ENCODE measurements around the gene ARMH2. TPM values are rescaled to one million over a fixed set of nuclear protein-coding genes. Genes with fewer than 3 reads are reported as not detected.
A peak's percentile ranks its signal among the peaks of the same experiment; 100 is the strongest.

Gene ARMH2
- total and polyA plus RNA-seq, 9 of the 15 experiments (the other 6 are each of a cell fraction or from before 2014, with no cell fraction given): not detected

DNA sequence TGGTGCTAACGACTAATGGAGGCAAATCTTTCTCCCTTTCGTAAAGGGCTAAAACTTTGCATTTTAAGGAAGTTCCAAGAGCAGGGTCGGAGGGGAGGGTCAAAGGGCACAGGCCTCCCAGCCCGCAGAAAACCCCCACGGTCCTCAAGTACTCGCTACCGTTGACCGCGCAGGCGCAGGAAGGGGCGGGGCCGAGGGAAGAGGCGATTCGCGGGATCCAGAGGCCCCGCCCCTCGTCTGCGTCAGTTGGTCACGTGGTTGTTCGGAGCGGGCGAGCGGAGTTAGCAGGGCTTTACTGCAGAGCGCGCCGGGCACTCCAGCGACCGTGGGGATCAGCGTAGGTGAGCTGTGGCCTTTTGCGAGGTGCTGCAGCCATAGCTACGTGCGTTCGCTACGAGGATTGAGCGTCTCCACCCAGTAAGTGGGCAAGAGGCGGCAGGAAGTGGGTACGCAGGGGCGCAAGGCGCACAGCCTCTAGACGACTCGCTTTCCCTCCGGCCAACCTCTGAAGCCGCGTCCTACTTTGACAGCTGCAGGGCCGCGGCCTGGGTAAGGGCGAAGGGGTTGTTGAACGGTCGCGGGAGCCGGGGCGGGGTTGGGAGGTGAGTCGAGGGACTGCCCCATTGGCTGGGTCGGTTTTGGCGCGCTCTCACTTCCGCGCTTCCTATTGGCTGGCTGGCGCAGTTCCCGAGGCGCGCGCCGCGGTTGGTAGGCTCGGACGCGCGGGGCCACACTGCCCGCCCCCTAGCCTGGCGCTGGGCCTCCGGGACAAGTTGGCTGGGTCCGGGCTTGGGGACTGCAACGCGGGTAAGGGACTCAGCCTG, 23.8 kb downstream of the ARMH2 start, which contains the start of gene GMNN (continued):
- TF ChIP-seq ARNT (IDR thresholded peaks at IDR 0.05): 0 out of 4 replicates have a peak, but pooled peaks of 1 of the 2 experiments have one; percentile 20
- TF ChIP-seq, protein P1, sequence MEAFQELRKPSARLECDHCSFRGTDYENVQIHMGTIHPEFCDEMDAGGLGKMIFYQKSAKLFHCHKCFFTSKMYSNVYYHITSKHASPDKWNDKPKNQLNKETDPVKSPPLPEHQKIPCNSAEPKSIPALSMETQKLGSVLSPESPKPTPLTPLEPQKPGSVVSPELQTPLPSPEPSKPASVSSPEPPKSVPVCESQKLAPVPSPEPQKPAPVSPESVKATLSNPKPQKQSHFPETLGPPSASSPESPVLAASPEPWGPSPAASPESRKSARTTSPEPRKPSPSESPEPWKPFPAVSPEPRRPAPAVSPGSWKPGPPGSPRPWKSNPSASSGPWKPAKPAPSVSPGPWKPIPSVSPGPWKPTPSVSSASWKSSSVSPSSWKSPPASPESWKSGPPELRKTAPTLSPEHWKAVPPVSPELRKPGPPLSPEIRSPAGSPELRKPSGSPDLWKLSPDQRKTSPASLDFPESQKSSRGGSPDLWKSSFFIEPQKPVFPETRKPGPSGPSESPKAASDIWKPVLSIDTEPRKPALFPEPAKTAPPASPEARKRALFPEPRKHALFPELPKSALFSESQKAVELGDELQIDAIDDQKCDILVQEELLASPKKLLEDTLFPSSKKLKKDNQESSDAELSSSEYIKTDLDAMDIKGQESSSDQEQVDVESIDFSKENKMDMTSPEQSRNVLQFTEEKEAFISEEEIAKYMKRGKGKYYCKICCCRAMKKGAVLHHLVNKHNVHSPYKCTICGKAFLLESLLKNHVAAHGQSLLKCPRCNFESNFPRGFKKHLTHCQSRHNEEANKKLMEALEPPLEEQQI (IDR thresholded peaks at IDR 0.05): peak; percentile 71
- TF ChIP-seq, protein P2, sequence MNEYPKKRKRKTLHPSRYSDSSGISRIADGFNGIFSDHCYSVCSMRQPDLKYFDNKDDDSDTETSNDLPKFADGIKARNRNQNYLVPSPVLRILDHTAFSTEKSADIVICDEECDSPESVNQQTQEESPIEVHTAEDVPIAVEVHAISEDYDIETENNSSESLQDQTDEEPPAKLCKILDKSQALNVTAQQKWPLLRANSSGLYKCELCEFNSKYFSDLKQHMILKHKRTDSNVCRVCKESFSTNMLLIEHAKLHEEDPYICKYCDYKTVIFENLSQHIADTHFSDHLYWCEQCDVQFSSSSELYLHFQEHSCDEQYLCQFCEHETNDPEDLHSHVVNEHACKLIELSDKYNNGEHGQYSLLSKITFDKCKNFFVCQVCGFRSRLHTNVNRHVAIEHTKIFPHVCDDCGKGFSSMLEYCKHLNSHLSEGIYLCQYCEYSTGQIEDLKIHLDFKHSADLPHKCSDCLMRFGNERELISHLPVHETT (CRISPR knock-in tag; conservative IDR thresholded peaks at IDR 0.05 in 1 of 2, IDR thresholded peaks at IDR 0.05 in 1 of 2): peak in 1 of 2 experiments; percentile 83; a peak in 1 of 4 replicates
- TF ChIP-seq SNRNP70 (optimal IDR thresholded peaks at IDR 0.05; ENCODE audit: low read depth, low read length): no peak
- peak; percentile 99 for TF ChIP-seq SUPT5H (IDR thresholded peaks at IDR 0.05)
- no peak for TF ChIP-seq DIDO1 (tag; IDR thresholded peaks at IDR 0.05; ENCODE audit: low read depth)
- peak; percentile 75 for TF ChIP-seq MEIS2 (IDR thresholded peaks at IDR 0.05; ENCODE audit: partially characterized antibody)
- TF ChIP-seq, protein P3, sequence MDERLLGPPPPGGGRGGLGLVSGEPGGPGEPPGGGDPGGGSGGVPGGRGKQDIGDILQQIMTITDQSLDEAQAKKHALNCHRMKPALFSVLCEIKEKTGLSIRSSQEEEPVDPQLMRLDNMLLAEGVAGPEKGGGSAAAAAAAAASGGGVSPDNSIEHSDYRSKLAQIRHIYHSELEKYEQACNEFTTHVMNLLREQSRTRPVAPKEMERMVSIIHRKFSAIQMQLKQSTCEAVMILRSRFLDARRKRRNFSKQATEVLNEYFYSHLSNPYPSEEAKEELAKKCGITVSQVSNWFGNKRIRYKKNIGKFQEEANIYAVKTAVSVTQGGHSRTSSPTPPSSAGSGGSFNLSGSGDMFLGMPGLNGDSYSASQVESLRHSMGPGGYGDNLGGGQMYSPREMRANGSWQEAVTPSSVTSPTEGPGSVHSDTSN (CRISPR knock-in tag; IDR thresholded peaks at IDR 0.05; ENCODE audit: low read depth): no peak
- TF ChIP-seq, protein P3 (tag; conservative IDR thresholded peaks at IDR 0.05; ENCODE audit: low read depth): no peak
- TF ChIP-seq MED1 (CRISPR knock-in tag; IDR thresholded peaks at IDR 0.05; ENCODE audit: borderline replicate concordance): no peak
- TF ChIP-seq NFIC (IDR thresholded peaks at IDR 0.05): peak; percentile 54; the same call in 1 of the 2 replicates
- TF ChIP-seq ZNF436 (CRISPR knock-in tag; IDR thresholded peaks at IDR 0.05): no peak
- TF ChIP-seq, protein P4, sequence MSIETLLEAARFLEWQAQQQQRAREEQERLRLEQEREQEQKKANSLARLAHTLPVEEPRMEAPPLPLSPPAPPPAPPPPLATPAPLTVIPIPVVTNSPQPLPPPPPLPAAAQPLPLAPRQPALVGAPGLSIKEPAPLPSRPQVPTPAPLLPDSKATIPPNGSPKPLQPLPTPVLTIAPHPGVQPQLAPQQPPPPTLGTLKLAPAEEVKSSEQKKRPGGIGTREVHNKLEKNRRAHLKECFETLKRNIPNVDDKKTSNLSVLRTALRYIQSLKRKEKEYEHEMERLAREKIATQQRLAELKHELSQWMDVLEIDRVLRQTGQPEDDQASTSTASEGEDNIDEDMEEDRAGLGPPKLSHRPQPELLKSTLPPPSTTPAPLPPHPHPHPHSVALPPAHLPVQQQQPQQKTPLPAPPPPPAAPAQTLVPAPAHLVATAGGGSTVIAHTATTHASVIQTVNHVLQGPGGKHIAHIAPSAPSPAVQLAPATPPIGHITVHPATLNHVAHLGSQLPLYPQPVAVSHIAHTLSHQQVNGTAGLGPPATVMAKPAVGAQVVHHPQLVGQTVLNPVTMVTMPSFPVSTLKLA (conservative IDR thresholded peaks at IDR 0.05): peak; percentile 98 to 99
- peak; percentile 78 for TF ChIP-seq SIN3B (IDR thresholded peaks at IDR 0.05; ENCODE audit: low read depth)
- no peak for TF ChIP-seq COPS2 (conservative IDR thresholded peaks at IDR 0.05)
- TF ChIP-seq TCF7 (IDR thresholded peaks at IDR 0.05; ENCODE audit: borderline replicate concordance): no peak
- no peak for TF ChIP-seq PRMT5 (CRISPR knock-in tag; IDR thresholded peaks at IDR 0.05)
- no peak for TF ChIP-seq CCAR2 (IDR thresholded peaks at IDR 0.05; ENCODE audit: low read depth, low read length)
- no peak for TF ChIP-seq ZFP1 (CRISPR knock-in tag; IDR thresholded peaks at IDR 0.05)
- TF ChIP-seq HMG20A (CRISPR knock-in tag; conservative IDR thresholded peaks at IDR 0.05): no peak
- no peak for TF ChIP-seq SMARCC2 (IDR thresholded peaks at IDR 0.05; ENCODE audit: low read depth)

All from K562 (cell line).